ENCODE results near the gene SGCD.

The SGCD gene

GRCh38 chr5:156361436-156362109 is 34.6 kb downstream of the SGCD start:
- Histone ChIP-seq H3K4me3 (ENCODE audit: low read length) (no peak overlapping the region), H3K4me1 (ENCODE audit: control insufficient read depth, insufficient read depth, low read length) (no peaks in the 10 kb centered on the region), H3K27me3 (ENCODE audit: control insufficient read depth, insufficient read depth, low read length) (no peaks in the 10 kb centered on the region), H3K27ac (ENCODE audit: low read length) (no peak overlapping the region), H3K36me3 (ENCODE audit: control insufficient read depth, insufficient read depth, low read length) (no peaks in the 10 kb centered on the region), H3K9me3 (ENCODE audit: control insufficient read depth, insufficient read depth, low read length) (no peaks in the 10 kb centered on the region)
- WGBS (ENCODE audit: insufficient coverage, insufficient read length), result no CpG with 5 or more reads among the region's 3 CpGs
- DNase-seq (ENCODE audit: low read depth, low spot score), result no peak

- no peaks in the 10 kb centered on the region for H3K27me3 ChIP-seq (ENCODE audit: control insufficient read depth, insufficient read depth, low read length)
- no CpG with 5 or more reads among the region's 2 CpGs for WGBS (ENCODE audit: insufficient coverage, insufficient read length)
- no peaks in the 10 kb centered on the region for H3K9me3 ChIP-seq (ENCODE audit: control insufficient read depth, insufficient read depth, low read length)
- H3K36me3 ChIP-seq (ENCODE audit: control insufficient read depth, insufficient read depth, low read length), result no peaks in the 10 kb centered on the region
- H3K4me3 ChIP-seq (ENCODE audit: low read length), result no peak overlapping the region
- no peak overlapping the region for H3K27ac ChIP-seq (ENCODE audit: low read length)
- no peak for DNase-seq (ENCODE audit: low read depth, low spot score)
- no peaks in the 10 kb centered on the region for H3K4me1 ChIP-seq (ENCODE audit: control insufficient read depth, insufficient read depth, low read length)
Measured at GRCh38 chr5:156363861-156364260, 36.9 kb downstream of the SGCD start.

DNA sequence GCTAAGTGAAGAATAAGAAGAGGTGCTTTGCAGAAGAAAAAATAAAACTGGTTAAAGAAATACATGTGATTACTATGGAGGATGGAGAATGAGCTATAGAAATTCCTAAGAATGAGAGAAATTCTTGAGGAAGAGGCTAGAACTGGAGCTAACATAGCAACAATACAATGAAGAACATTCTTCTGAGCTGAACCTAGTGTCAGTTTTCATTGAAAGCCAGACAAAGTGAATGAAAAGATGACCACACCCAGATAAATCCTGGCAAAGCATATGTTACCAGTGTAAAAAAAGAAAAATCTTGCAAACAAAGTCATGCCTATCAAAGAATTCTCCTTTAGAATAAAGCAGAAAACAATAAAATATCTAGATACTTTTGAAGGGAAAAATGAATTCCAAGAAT is 39.6 kb downstream of the SGCD start:
- H3K9me3 ChIP-seq (ENCODE audit: control insufficient read depth, insufficient read depth, low read length), result no peaks in the 10 kb centered on the region
- no peaks in the 10 kb centered on the region for H3K4me1 ChIP-seq (ENCODE audit: control insufficient read depth, insufficient read depth, low read length)
- H3K27me3 ChIP-seq (ENCODE audit: control insufficient read depth, insufficient read depth, low read length), result no peaks in the 10 kb centered on the region
- no peaks in the 10 kb centered on the region for H3K36me3 ChIP-seq (ENCODE audit: control insufficient read depth, insufficient read depth, low read length)
- no peak for DNase-seq (ENCODE audit: low read depth, low spot score)
- no peak overlapping the region for H3K27ac ChIP-seq (ENCODE audit: low read length)
- no peak overlapping the region for H3K4me3 ChIP-seq (ENCODE audit: low read length)

DNA sequence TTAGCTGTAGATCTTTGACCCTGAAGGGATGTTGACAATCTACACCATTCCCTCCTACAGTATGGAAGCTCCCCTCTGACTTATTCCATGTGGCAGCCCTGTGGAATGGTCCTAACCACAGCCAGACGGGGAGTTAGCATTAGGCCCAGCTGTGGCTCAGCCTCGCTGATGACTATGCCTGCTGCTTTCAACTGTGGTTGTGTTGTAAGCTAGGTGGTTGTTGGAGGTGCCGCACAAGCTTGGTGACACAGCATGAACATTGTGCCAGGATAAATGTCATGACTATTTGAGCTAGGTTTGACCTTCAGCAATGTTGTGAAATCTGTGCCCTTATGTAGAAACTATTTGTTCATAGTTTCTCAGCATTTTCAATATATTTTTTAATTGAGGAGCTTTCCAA is 40.6 kb downstream of the SGCD start:
- Histone ChIP-seq H3K27ac (ENCODE audit: low read length) (no peak overlapping the region), H3K27me3 (ENCODE audit: control insufficient read depth, insufficient read depth, low read length) (no peaks in the 10 kb centered on the region), H3K4me1 (ENCODE audit: control insufficient read depth, insufficient read depth, low read length) (no peaks in the 10 kb centered on the region), H3K9me3 (ENCODE audit: control insufficient read depth, insufficient read depth, low read length) (no peaks in the 10 kb centered on the region), H3K36me3 (ENCODE audit: control insufficient read depth, insufficient read depth, low read length) (no peaks in the 10 kb centered on the region), H3K4me3 (ENCODE audit: low read length) (no peak overlapping the region)
- WGBS (ENCODE audit: insufficient coverage, insufficient read length), result no CpG with 5 or more reads among the region's 3 CpGs
- no peak for DNase-seq (ENCODE audit: low read depth, low spot score)

DNA sequence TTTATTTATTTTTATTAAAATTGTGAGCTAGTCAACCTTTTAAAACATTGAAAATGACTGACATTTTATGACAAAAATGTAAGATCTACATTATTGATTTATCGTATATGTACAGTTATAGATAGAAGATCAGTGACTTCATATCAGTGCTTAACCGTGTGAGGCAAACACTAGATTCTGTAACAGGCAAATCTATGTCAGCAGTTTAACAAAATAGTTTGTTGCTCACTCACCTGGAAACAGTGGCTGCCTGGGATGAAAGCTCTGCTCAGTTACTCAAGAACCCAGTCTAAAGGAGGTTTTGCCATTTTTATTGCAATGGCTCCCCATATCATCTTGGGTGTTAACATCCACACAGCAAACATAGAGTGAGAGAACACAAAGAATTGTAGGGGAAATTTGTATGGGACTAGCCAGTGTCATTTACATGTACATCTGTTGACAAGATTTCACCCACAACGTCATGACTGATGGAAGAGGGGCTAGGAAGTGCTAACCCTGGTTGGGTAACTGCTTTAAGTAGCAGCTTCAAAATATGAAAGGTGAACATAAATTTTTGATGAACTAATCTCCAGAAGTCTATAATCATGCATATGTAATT is 49.0 kb downstream of the SGCD start:
- Histone ChIP-seq H3K36me3 (ENCODE audit: control insufficient read depth, insufficient read depth, low read length) (no peaks in the 10 kb centered on the region), H3K4me1 (ENCODE audit: control insufficient read depth, insufficient read depth, low read length) (no peaks in the 10 kb centered on the region)
- no CpG with 5 or more reads among the region's 3 CpGs for WGBS (ENCODE audit: insufficient coverage, insufficient read length)

DNA sequence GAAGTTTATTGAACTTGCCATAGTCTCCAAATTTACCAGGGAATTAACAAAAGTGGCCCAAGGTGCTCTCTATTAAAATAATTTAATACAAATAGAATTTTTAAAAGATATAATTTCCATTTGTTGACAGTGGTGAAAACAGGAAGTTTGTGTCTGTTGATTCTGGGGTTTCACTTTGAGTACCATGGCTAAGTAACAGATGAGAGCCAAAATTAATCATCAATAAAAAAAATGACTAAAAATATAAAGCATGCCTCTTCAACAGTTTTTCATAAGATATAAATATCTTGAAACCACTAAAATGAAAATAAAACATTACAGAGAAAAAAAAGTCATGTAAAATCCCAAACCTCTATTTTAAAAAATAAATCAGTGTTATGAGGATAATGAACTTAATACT is 49.8 kb downstream of the SGCD start:
- no peak overlapping the region for H3K4me3 ChIP-seq (ENCODE audit: low read length)
- DNase-seq (ENCODE audit: low read depth, low spot score), result no peak
- H3K9me3 ChIP-seq (ENCODE audit: control insufficient read depth, insufficient read depth, low read length), result no peaks in the 10 kb centered on the region
- no peak overlapping the region for H3K27ac ChIP-seq (ENCODE audit: low read length)
- H3K4me1 ChIP-seq (ENCODE audit: control insufficient read depth, insufficient read depth, low read length), result no peaks in the 10 kb centered on the region
- H3K27me3 ChIP-seq (ENCODE audit: control insufficient read depth, insufficient read depth, low read length), result no peaks in the 10 kb centered on the region
- H3K36me3 ChIP-seq (ENCODE audit: control insufficient read depth, insufficient read depth, low read length), result no peaks in the 10 kb centered on the region

More for the DNA sequence above, 49.0 kb downstream of the SGCD start:
- DNase-seq (ENCODE audit: low read depth, low spot score), result no peak
- Histone ChIP-seq H3K27ac (ENCODE audit: low read length) (no peak overlapping the region), H3K4me3 (ENCODE audit: low read length) (no peak overlapping the region), H3K27me3 (ENCODE audit: control insufficient read depth, insufficient read depth, low read length) (no peaks in the 10 kb centered on the region), H3K9me3 (ENCODE audit: control insufficient read depth, insufficient read depth, low read length) (no peaks in the 10 kb centered on the region)

- WGBS (ENCODE audit: insufficient coverage, insufficient read length), result no CpG with 5 or more reads among the region's 2 CpGs
- no peaks in the 10 kb centered on the region for H3K9me3 ChIP-seq (ENCODE audit: control insufficient read depth, insufficient read depth, low read length)
- DNase-seq (ENCODE audit: low read depth, low spot score), result no peak
- no peaks in the 10 kb centered on the region for H3K36me3 ChIP-seq (ENCODE audit: control insufficient read depth, insufficient read depth, low read length)
- no peaks in the 10 kb centered on the region for H3K27me3 ChIP-seq (ENCODE audit: control insufficient read depth, insufficient read depth, low read length)
- H3K4me1 ChIP-seq (ENCODE audit: control insufficient read depth, insufficient read depth, low read length), result no peaks in the 10 kb centered on the region
- no peak overlapping the region for H3K27ac ChIP-seq (ENCODE audit: low read length)
- H3K4me3 ChIP-seq (ENCODE audit: low read length), result no peak overlapping the region
Measured at GRCh38 chr5:156378159-156378558, 51.2 kb downstream of the SGCD start.

GRCh38 chr5:156379206-156379605 is 52.2 kb downstream of the SGCD start:
- WGBS (ENCODE audit: insufficient coverage, insufficient read length), result no CpG with 5 or more reads among the region's 1 CpG
- Histone ChIP-seq H3K9me3 (ENCODE audit: control insufficient read depth, insufficient read depth, low read length) (no peaks in the 10 kb centered on the region), H3K27me3 (ENCODE audit: control insufficient read depth, insufficient read depth, low read length) (no peaks in the 10 kb centered on the region), H3K4me3 (ENCODE audit: low read length) (no peak overlapping the region), H3K36me3 (ENCODE audit: control insufficient read depth, insufficient read depth, low read length) (no peaks in the 10 kb centered on the region), H3K27ac (ENCODE audit: low read length) (no peak overlapping the region), H3K4me1 (ENCODE audit: control insufficient read depth, insufficient read depth, low read length) (no peaks in the 10 kb centered on the region)
- DNase-seq (ENCODE audit: low read depth, low spot score), result no peak

GRCh38 chr5:156380848-156381247 is 53.9 kb downstream of the SGCD start:
- Histone ChIP-seq H3K36me3 (ENCODE audit: control insufficient read depth, insufficient read depth, low read length) (no peaks in the 10 kb centered on the region), H3K27ac (ENCODE audit: low read length) (no peak overlapping the region), H3K4me1 (ENCODE audit: control insufficient read depth, insufficient read depth, low read length) (no peaks in the 10 kb centered on the region), H3K4me3 (ENCODE audit: low read length) (no peak overlapping the region), H3K9me3 (ENCODE audit: control insufficient read depth, insufficient read depth, low read length) (no peaks in the 10 kb centered on the region), H3K27me3 (ENCODE audit: control insufficient read depth, insufficient read depth, low read length) (no peaks in the 10 kb centered on the region)
- no peak for DNase-seq (ENCODE audit: low read depth, low spot score)
- WGBS (ENCODE audit: insufficient coverage, insufficient read length), result no CpG with 5 or more reads among the region's 3 CpGs

DNA sequence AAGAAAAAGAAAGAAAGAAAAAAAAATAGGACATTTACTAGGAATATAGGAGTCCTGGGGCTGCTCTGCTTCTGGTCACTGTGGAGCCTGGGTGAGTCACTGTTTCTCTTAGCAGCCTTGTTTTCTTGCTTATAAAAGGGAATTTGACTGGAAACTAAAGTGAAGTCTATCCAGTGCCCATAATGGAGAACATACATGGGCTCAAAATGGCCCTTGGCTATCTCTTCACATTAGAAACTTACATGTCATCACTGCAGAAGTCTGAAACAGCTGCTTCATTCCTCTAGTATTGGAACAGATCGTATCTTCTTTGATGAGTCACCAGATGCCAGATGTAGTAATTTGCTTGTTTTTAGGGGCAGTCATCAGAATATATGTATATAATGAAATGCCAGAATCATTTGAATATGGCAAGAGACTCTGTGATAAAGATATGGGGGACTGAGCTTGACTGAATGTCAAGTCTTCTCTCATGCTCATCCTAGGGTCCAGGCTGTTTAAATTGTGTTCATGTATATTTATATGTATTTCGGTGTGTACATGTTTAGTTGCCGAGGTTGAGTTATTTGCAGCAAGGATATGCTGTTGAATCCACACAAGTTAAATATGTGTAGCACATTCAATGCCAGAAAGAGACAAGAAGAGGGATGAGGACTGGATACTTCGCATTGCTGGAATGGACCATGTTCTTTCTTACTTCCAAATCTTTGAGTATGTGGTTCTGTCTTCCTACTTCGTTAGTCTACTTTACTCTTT is 56.7 kb downstream of the SGCD start:
- no CpG with 5 or more reads among the region's 5 CpGs for WGBS (ENCODE audit: insufficient coverage, insufficient read length)
- Histone ChIP-seq H3K27ac (ENCODE audit: low read length) (no peak overlapping the region), H3K4me1 (ENCODE audit: control insufficient read depth, insufficient read depth, low read length) (no peaks in the 10 kb centered on the region), H3K4me3 (ENCODE audit: low read length) (no peak overlapping the region), H3K36me3 (ENCODE audit: control insufficient read depth, insufficient read depth, low read length) (no peaks in the 10 kb centered on the region), H3K9me3 (ENCODE audit: control insufficient read depth, insufficient read depth, low read length) (no peaks in the 10 kb centered on the region), H3K27me3 (ENCODE audit: control insufficient read depth, insufficient read depth, low read length) (no peaks in the 10 kb centered on the region)
- DNase-seq (ENCODE audit: low read depth, low spot score), result no peak

DNA sequence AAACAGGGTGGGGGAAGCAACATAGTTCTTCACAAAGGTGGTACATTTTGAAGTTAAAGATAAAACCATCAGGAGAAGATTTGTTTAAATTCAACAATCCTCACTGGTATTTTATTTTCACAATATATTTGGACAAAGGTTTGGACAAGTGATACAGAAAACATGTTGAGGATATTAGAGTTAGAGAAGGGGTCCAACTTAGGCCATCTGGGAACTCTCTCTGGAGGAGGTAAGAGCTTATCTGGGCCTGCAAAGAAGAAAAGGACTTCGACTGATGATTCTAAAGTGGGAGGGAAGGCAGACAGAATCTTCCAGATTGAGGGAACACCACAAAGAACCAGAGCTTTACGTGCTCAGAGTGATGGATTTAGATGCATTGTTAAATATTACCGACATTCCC is 58.5 kb downstream of the SGCD start:
- H3K27ac ChIP-seq (ENCODE audit: low read length), result no peak overlapping the region
- H3K4me1 ChIP-seq (ENCODE audit: control insufficient read depth, insufficient read depth, low read length), result no peaks in the 10 kb centered on the region
- H3K27me3 ChIP-seq (ENCODE audit: control insufficient read depth, insufficient read depth, low read length), result no peaks in the 10 kb centered on the region
- no peak for DNase-seq (ENCODE audit: low read depth, low spot score)
- no peak overlapping the region for H3K4me3 ChIP-seq (ENCODE audit: low read length)
- no peaks in the 10 kb centered on the region for H3K9me3 ChIP-seq (ENCODE audit: control insufficient read depth, insufficient read depth, low read length)
- H3K36me3 ChIP-seq (ENCODE audit: control insufficient read depth, insufficient read depth, low read length), result no peaks in the 10 kb centered on the region
- no CpG with 5 or more reads among the region's 3 CpGs for WGBS (ENCODE audit: insufficient coverage, insufficient read length)

All from iPS DF 6.9 (cell line).